Retinal pigment epithelial cell (primary cell): ENCODE measurements around the gene GRID1.

Experiments
- DNase-seq: peaks from one replicate; pipeline ENCODE4 v3.0.0-alpha.2; 2010; ENCODE audit warnings: low read depth
- H3K4me3 ChIP-seq: 2 replicates; pipeline ENCODE4 v1.5.1; 2011; ENCODE audit warnings: mild to moderate bottlenecking, low read length, control low read depth, moderate library complexity
- CTCF ChIP-seq: conservative IDR thresholded peaks from 2 replicates; pipeline ENCODE4 v1.5.1; 2011; ENCODE audit warnings: low read depth, low read length, control low read depth, inconsistent platforms

The GRID1 gene

GRCh38 chr10:85604136-85604725 is 762.4 kb downstream of the GRID1 start:
- no peak for DNase-seq
- H3K4me3 ChIP-seq = no peak overlapping the region
- no peak for TF ChIP-seq CTCF

- DNase-seq = no peak
- no peak for TF ChIP-seq CTCF
- H3K4me3 ChIP-seq = no peak overlapping the region
Observed at GRCh38 chr10:85603151-85603940, 763.2 kb downstream of the GRID1 start.

- no peak for DNase-seq
- no peak overlapping the region for H3K4me3 ChIP-seq
- no peak for TF ChIP-seq CTCF
Observed at GRCh38 chr10:85602713-85603112, 763.9 kb downstream of the GRID1 start.

- no peak for TF ChIP-seq CTCF
- H3K4me3 ChIP-seq = no peak overlapping the region
- DNase-seq = no peak
Observed at GRCh38 chr10:85602306-85602705, 764.3 kb downstream of the GRID1 start.

GRCh38 chr10:85601526-85601925 is 765.1 kb downstream of the GRID1 start:
- DNase-seq = no peak
- no peak for TF ChIP-seq CTCF
- no peak overlapping the region for H3K4me3 ChIP-seq

- DNase-seq = no peak
- no peak overlapping the region for H3K4me3 ChIP-seq
- no peak for TF ChIP-seq CTCF
Observed at GRCh38 chr10:85600744-85601081, 765.9 kb downstream of the GRID1 start.

GRCh38 chr10:85600026-85600743 is 766.4 kb downstream of the GRID1 start:
- DNase-seq = no peak
- no peak for TF ChIP-seq CTCF
- no peak overlapping the region for H3K4me3 ChIP-seq
